Amniotic epithelial cell (primary cell): ENCODE data around the gene TMEM244.
A peak's percentile ranks its signal among the peaks of the same experiment; 100 is the strongest.
"Not testable (repeated sequence)": the region's sequence is repeated elsewhere in the genome, so short reads cannot be mapped to it uniquely, and the experiment has no call there.

ENCODE experiments used
- DNase-seq: peaks from one replicate; pipeline ENCODE4 v3.0.0-alpha.2; 2010; ENCODE audit warnings: low read depth

TMEM244 gene, protein sequence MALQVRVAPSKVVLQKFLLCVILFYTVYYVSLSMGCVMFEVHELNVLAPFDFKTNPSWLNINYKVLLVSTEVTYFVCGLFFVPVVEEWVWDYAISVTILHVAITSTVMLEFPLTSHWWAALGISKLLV

DNA sequence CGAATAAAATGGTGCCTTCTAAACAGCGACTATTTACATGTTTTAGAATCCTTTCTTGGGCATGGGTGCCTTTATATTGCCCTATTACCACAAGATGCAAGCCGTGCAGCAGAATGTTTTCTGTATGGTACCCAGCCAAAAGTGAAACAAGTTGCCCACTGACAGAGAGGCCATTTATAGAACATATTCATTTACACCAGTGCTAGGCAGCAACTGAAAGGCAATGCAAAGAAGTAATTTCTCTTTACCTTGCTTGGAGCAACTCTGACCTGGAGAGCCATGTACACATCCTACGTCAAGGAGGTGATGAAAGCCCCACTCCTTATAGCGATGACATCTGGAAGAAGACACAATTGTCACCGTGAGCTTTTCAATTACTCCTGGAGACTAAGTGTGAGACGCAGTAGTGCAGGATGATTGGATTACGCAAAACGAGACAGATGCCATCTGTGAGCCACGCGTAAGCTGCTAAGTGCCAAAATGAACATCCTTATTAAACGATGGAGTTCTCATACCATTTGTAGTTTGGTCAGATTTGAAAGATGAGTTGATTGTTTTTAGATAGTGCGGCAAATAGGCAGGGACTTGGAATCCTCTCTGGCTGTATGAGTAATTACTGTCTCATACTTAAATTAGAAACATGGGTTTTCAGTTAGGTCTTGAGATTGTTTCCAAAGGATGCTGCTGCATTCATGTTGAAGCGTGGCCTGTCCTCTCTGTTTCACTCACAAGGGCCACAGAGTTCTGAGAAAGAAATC lies at the start of gene TMEM244:
Gene TMEM244 (minus strand): TSS at position 408 of the 758 bp plus-strand sequence. CDS start 127 bp downstream, at position 281.
- DNase-seq, result no peak

DNA sequence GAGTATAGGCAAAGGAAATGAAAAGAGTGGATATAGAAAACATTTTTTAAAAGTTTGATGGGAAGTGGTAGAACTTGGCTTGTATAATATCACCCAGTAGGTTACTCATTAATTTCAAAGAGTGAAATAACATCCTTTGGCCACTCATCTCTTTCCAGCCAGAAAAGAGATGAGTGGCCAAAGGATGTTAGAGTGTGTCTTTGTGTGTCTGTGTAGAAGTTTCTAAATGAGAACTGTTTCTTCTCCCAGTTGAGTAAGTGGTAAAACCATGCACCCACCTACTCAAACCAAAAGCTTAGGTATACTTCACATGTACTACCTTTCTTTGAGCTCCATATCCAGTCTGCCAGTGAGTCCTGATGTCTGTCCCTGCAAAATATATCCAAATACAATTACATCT lies 47.7 kb upstream of the TMEM244 start:
- DNase-seq, result no peak

DNA sequence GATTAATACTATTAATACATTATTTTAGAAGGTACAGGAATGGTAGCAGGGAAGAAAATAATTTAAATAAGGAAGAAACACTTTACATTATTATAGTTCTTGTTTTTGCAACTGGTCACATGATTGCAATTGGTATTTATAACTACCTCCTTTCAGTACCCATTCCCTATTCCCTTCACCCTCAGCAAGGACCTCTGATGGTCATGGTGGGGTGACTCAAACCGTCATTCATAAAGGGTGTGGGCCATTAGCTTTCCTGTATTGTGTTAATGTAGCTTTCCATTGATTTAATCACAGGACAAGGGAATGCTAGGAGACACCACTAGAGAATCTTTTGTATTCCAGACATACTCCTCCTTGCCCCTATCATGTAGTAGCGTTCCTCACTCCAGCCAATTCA lies 47.2 kb upstream of the TMEM244 start:
- DNase-seq, result no peak

DNA sequence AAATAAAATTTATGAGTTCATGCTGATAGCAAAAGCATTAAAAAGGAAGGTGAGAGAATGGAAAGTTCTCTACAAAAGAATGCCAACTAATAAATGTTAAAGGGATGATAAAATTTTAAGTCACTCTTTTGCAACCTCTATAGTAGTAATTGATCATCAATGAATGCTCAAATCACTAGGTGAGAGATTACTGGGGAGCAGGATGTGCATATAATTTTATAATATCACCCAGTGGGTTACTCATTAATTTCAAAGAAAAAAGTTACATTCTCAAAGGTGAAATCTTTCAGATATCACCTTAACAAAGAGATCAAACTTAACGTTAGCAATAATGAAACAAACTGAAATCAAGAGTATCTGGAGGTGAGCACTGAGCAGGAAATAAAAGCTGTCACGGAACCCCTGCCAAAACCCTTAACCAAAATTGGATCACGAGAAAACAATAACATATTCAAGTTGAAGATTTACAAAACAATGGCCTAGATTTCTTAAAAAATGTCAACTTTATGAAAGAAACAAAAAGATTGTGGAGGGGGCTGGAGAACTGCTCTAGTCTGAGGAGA lies 45.5 kb upstream of the TMEM244 start:
- no peak for DNase-seq

DNA sequence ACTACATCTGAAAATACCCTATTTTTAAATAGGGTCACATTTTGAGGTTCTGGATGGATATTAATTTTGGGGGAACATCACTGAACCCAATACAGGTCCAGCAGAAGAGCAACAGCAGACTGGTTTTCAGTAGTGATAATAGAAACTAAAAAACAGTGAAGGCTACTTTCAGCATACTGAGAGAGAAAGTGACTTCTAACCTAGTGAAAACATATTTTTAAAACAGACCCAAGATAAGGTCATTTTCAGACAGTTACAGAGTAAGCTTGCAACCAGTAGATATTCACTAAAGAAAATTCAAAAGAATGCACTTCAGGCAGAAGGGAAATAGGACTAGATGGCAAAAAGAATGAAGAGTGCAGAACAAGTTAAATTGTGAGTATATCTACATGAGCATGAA lies 42.0 kb upstream of the TMEM244 start:
- no peak for DNase-seq

DNA sequence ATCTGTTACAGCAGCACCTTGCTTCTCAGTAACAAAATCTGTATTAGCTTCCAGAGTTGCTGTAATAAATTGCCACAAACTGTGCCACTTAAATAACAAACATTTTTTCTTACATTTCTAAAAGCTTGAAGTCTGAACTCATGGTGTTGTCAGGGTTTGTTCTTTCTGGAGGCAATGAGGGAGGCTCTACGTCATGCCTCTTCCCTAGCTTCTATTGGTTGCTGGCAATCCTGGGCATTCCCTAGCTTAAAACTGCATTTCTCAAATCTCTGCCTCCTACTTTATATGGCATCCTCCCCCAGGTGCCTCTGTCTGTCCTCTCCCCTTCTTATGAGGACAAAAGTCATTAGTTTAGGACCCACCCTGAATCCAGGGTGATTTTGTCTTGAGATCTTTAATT lies 41.6 kb upstream of the TMEM244 start:
- no peak for DNase-seq

DNA sequence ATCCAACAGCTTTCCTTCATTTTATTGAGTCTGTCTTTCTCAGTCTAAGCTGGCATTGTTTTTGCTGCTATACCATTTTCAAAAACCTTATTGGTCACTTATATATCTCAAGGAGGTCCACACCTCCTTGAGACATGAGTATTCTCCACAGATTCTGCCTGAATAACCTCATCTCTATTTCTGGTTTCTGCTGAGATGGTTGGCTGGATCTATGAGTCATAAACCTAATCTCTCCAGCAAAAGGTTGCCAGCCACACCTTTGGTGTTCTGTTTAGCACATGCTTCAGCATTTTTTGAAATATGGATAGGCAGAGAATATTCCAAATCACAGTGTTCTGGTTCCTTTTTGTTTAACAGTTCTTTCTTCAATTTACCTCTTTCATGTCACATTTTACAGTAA lies 40.8 kb upstream of the TMEM244 start:
- peak; percentile 41 for DNase-seq

DNA sequence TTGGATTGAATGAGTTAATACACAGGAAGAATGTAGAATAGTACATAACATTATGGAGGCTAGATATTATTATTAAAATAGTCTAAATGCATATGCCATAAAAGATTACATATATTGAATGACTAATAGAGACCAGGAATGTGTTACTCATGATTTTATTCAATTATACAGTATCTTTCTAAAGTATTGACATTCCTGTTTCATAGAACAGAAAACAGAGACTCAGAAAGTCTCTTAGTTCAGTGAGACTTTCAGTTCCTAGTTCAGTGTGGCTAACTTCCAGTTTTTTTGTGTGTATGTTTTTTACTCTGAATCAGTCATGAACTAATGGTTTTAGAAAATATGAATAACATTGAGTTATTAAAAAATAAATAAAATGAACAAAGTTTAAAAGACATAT lies 34.6 kb upstream of the TMEM244 start:
- DNase-seq, result no peak

DNA sequence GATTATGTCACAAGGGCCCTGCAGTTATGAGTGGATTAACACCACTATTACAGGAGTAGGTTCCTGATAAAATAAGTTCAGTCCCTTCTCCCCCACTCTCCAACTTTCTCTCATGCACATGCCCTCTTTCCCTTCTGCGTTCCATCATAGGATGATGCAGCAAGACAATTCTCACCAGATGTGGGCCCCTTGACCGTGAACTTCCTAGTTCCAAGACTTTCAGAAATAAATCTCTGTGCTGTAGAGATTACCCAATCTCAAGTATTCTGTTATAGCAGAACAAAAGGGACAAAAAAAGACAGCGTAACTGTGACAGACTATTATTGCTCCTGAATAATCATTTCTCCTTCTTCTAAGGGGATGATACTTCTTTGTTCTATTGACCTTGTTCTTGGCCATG lies 33.8 kb upstream of the TMEM244 start:
- DNase-seq, result peak; percentile 48

DNA sequence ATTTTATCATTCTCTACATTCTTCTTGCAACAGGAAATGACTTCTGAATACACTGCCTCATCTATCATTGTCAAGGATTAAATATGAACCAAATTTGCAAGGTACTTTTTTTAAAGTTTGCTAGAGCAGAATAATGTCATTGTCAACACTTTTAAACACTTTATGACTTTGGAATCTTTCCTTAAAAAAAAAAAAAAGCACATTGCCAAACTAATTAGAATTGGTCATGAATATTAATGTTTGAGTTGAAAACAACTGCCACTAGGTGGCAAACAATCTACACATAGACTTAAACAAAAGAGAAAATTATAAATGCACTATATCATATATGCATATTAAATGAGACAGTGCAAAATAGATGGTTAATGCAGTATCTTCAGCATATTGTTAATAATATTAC lies 32.5 kb upstream of the TMEM244 start:
- DNase-seq, result peak; percentile 42

DNA sequence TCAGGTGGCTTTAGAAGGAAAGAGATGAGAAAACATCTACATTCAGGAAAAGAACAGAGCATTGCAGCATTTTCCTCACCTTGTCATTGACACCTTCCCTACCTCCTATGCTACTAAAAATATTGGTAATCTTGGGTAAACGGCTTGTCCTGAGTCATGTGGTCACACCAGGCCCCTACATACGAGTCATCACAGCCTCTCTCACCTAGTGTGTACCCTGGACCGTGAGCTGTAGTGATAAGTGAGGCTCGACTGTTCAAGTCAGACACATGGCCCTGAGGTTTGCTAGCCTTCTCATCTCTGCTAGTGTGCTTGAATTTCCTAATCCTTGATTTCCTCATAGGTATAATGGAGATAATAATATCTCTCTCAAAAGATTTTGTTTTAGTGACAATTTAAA lies 29.6 kb upstream of the TMEM244 start:
- peak; percentile 71 for DNase-seq

DNA sequence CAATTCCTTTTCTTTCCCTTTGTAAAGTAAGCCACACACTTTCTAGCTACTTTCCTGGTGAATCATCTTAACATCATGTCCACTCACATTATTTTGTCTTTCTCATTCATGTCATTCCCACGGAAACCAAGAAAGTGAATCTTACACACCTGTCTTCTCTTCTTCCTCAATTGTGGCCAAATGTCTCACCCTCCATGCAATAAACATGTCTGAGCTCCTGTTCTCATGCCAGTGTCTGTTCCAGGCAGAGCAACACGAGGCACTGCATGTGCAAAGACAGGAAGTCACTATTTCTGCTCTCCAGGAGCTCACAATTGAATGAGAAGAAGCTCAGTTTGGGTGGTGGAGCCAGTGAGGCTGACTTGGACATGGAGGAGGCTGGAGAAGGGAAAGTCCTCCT lies 29.0 kb upstream of the TMEM244 start:
- peak; percentile 67 for DNase-seq

DNA sequence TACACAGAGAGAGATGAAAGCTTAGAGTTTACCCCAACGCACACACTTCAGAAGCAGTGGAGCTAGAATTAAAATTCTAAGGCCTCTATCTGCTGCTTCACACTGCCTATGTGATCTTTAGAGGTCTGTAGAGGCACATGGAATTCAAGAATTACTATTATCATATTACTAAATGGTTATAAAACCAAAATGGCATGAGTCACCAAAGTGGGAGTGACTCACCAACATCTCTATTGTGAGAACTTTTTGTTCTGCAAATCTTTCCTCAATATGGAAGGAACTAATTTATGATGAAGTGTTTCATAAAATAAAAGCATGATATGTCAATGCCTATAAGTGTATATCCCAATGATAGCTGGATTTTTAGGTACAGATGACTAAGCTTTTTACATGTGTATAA lies 28.5 kb upstream of the TMEM244 start:
- DNase-seq, result peak; percentile 85

DNA sequence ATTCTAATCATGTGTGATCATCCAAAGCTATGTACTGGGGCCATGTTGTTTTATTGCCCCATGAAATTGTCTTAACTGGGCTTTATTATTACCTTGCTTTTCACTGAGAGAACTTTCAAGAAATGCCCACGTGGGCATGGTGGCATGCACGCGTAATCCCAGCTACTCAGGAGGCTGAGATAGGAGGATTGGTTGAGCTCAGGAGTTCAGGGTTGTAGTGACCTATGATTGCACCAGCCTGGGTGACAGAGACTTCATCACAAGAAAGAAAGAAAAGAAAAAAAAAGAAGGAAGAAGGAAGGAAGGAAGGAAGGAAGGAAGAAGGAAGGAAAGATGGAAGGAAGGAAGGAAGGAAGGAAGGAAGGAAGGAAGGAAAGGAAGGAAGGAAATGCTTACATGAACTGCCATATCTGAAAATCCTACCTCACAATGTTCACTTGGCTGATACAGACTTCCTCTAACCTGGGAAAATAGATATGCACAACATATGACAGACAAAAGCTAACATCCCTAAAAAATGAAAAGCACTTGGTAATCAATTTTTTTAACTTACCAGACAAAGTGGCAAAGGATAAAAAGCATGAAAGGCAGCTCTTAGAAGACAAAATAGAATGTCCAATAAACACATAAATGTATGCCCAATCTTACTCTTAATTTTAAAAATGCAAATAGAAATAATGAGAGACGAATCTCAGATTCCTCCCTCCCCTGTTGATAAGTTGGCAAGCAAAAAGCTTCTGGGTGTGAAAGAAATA lies 25.5 kb upstream of the TMEM244 start:
- no peak for DNase-seq

DNA sequence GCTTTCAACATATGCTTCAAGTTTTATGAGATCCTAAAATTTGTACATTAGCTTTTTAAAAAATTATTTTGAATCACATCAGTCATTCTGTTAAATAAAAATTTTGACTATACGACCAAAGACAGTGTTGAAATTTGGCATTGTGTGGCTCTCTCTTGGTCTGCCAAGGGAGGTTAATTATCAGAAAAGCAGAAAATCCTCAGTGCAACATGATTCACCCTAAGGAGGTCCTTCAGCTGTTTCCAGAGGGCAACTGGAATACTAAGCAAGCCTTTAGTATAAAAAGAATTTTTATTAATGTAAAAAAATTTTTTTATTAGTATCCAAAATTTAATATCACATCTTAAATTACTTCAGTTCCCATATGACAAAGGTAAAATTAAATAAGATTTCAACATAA lies 23.1 kb upstream of the TMEM244 start:
- DNase-seq, result no peak

DNA sequence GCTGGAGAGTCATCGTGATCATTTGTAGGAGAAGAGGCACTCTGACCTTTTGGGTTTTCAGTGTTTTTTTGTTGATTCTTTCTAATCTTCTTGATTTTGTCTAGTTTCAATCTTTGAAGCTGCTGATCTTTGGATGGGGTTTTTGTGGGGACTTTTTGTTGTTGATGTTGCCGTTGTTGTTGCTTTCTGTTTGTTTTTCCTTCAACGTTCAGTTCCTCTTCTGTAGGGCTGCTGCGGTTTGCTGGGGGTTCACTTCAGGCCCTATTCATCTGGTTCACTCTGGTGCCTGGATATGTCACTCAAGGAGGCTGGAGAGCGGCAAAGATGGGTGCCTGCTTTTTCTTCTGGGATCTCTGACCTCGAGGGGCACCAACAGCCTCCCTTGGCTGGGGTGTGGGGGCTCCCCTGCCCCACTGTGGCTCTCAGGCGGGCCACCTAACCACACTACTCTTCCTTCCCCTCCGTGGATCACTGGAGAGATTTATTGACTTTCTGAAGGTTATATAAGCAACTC lies 21.5 kb upstream of the TMEM244 start:
- DNase-seq, result no peak

DNA sequence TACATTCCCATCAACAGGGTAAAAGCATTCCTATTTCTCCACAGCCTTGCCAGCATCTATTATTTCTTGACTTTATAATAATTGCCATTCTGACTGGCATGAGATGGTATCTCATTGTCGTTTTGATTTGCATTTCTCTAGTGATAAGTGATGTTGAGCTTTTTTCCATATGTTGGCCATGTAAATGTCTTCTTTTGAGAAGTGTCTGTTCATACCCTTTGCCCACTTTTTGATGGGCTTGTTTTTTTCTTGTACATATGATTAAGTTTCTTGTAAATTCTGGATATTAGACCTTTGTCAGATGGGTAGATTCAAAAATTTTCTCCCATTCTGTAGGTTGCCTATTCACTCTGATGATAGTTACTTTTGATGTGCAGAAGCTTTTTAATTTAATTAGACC lies 16.8 kb upstream of the TMEM244 start:
- DNase-seq, result not testable (repeated sequence)

DNA sequence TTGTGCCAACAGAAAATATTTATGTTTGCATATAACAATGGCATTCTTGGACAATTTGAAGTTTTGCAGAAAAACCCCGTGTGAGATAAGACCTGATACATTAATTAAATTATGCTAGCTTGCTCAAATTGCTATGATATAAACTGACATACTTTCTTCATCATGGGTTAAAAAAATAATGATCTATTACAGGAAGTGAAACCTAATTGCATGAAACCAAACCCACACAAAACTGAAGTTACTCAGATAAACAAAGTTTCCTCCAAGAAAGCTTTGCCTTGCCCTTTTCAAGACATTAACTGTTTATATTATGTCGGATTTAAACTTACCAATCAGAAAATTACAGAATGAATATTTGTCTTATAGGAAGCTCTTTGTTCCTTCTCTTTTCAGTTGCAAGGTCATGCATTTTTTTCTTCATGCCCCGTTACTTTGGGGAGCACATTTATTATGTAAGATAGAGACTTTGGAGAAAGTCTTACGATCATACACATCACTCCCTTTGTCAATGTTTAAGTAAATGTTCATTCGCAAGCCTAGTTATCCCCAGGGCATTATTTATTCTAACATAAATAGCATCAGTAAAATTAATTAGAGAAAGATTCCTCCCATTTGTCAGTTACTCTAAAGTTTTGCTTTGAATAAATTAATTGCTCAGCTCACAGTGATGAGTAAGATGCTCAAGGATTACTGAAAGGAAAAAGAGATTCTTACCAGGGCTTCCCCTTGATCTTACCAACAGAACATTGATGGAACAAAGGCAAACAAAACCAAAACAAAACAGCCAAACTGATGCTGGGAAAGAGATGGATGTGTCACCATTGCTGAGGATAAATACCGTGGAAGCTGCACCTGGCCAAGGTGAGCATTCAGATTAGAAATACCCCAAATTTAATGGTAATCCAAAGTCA lies 14.8 kb upstream of the TMEM244 start:
- DNase-seq, result no peak

DNA sequence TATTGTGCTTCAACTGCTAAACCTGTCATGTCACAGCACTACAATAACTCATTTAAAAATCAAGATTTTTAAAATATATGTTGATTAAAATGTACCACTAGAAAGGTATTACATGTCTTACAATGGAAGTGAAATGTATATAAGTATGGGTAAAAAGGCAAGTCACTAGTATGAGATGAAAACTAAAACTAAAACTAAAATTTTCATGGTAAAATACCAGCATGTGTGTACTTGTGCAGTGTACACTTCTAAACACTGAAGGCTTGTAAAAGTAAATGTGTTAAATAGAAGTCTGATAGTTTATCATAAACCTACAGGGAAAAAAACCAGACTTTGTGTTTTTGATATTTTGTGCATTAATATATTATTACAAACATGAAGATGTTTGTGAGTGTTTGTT lies 13.7 kb upstream of the TMEM244 start:
- DNase-seq, result no peak

DNA sequence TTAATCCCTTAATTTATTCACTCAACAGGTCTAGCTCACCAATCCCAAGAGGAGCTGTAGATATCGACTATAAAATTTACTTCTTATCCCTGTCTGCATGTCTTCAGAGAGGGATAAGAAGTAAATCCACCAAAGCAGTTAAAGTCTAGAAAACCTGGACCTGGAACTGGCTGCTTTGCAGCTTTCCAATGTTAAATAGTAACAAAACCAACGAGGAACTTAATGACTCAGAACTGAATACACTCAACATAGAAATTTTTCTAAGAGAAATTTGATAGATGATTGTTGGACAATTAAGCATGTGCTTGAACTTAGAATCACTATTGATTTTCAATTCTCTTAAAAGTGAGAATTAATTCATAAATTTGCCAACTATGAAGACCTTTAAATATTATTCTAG lies 11.5 kb upstream of the TMEM244 start:
- DNase-seq, result no peak

DNA sequence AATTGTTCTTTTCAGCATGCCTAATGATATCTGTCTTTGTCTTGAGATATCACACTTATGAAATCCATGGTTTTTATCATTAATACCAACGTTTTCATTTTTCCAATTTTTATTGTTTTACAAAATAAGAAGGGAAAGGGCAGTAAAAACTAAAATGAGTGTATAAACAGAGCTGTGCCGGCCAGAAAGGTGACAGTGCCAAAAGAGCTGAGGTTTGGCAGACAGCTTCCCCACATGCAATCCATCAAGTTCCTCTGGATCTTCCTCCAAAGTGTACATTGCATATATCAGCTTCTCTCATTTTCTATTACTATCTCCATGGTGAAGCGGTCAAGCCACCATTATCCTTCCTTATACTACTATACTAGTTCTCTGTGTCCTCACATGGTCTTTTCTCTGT lies 10.1 kb upstream of the TMEM244 start:
- DNase-seq, result no peak

DNA sequence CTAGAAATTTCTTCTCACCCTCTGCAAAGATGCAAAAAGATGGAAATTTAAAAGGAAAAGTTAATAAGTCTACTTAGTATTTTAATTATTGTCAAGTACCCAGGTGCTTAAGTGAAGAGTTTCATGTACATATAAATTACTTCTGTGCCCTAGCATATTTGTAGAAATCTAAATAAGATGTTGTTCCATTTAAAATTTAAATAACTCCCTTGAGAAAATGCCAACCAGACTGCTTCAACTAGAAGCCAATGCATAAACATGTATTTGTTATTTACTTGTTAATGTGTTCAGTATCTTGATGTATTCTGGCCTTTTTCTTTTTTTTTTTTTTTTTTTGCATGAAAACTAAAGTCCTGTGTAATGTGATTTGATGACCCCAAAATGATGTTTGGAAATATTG lies 6.3 kb upstream of the TMEM244 start:
- no peak for DNase-seq
